HepG2 (cell line): Measurements from ENCODE around the gene PTPRD. TPM values are rescaled to one million over a fixed set of nuclear protein-coding genes. Genes with fewer than 3 reads are reported as not detected.

Source experiments
- ATAC-seq: fragments of 200-7000 bp; cut with Tn5 transposase; 3 replicates; pipeline ENCODE4 v1.9.1; 2020; ENCODE audit warnings: mild to moderate bottlenecking, moderate library complexity
- BruUV-seq: library from RNA; stranded (reverse); fragments of 400-500 nt; replicated peaks from 2 replicates; lab custom pipeline; 2021; lab: Mats Ljungman, UMichigan
- CTCF ChIA-PET: fragments of 300-600 bp; formaldehyde crosslinking; extraction: SDS; loops from one replicate; lab custom pipeline; 2021; ENCODE audit warnings: low total read pairs, inconsistent platforms, low intra/inter-chr PET ratio; lab: Yijun Ruan, JAX
- POLR2A ChIA-PET: fragments of 350-600 bp; sonication (Branson Sonifier 250); formaldehyde crosslinking; loops from one replicate; lab custom pipeline; 2020; ENCODE audit warnings: antibody characterized with exemption, inconsistent platforms; lab: Yijun Ruan, JAX
- DNase-seq: peaks from one replicate; pipeline ENCODE4 v3.0.0-alpha.2; 2015; ENCODE audit warnings: low spot score
- FAIRE-seq: peaks from 3 replicates; lab custom pipeline; 2011; peaks lifted over from hg19 to GRCh38; lab: Jason Lieb, UNC
- H2AFZ ChIP-seq: one replicate; pipeline ENCODE4 v1.6.1; 2011; ENCODE audit warnings: low read length, inconsistent platforms
- H3K27ac ChIP-seq: fragments of 300-600 bp; 3 replicates; pipeline ENCODE4 v1.8.0; 2011; ENCODE audit warnings: mixed run types, mild to moderate bottlenecking, mixed read lengths, low read length, inconsistent platforms; ENCODE audit not compliant: insufficient read depth; ENCODE audit errors: extremely low read length
- H3K27me3 ChIP-seq, 2 experiments: fragments of 200-600 bp in 1 of 2; 2 replicates in 1 of 2; 3 replicates in 1 of 2; pipeline versions ENCODE4 v1.6.0 to v1.8.0; 2011; ENCODE audit warnings: low read length in 2 of 2, mild to moderate bottlenecking in 2 of 2, moderate library complexity in 2 of 2, inconsistent platforms in 1 of 2; ENCODE audit not compliant: insufficient read depth in 2 of 2, control insufficient read depth in 1 of 2
- H3K36me3 ChIP-seq, 2 experiments: fragments of 200-600 bp in 1 of 2; replicated peaks in 1 of 2; 2 replicates in 1 of 2; 3 replicates in 1 of 2; pipeline versions ENCODE4 v1.5.1 to v1.8.0; 2011; ENCODE audit warnings: low read length in 2 of 2, inconsistent platforms in 1 of 2; ENCODE audit not compliant: insufficient read depth in 2 of 2, control insufficient read depth in 1 of 2
- H3K4me1 ChIP-seq: 2 replicates; pipeline ENCODE4 v1.5.1; 2012; ENCODE audit warnings: low read length, inconsistent platforms; ENCODE audit not compliant: insufficient read depth
- H3K4me2 ChIP-seq: 2 replicates; pipeline ENCODE4 v1.6.0; 2011; ENCODE audit warnings: low read depth, low read length, inconsistent platforms
- H3K4me3 ChIP-seq, 3 experiments: fragments of 200-600 bp in 1 of 3; sonication (generic), shearing (Covaris generic) in 1 of 3; replicated peaks in 1 of 3; 2 replicates each; pipeline ENCODE4 v1.5.1; 2011 to 2016; ENCODE audit warnings: low read length in 3 of 3, inconsistent platforms in 2 of 3, low read depth in 2 of 3, mild to moderate bottlenecking in 2 of 3, control low read depth in 1 of 3, mixed read lengths in 1 of 3; ENCODE audit not compliant: insufficient read depth in 1 of 3
- H3K79me2 ChIP-seq: one replicate; pipeline ENCODE4 v1.6.1; 2011; ENCODE audit warnings: low read length, inconsistent platforms; ENCODE audit not compliant: insufficient read depth
- H3K9ac ChIP-seq: 2 replicates; pipeline ENCODE4 v1.6.0; 2011; ENCODE audit warnings: mild to moderate bottlenecking, low read depth, low read length, inconsistent platforms; ENCODE audit not compliant: insufficient read depth
- H3K9me3 ChIP-seq: 2 replicates; pipeline ENCODE4 v1.5.1; 2012; ENCODE audit warnings: mild to moderate bottlenecking, low read length
- H4K20me1 ChIP-seq: 2 replicates; pipeline ENCODE4 v1.6.0; 2011; ENCODE audit warnings: inconsistent platforms, mild to moderate bottlenecking, low read length, moderate library complexity; ENCODE audit not compliant: insufficient read depth
- EED ChIP-seq: sonication (generic); formaldehyde crosslinking; IDR thresholded peaks from 2 replicates; pipeline ENCODE4 v1.5.0; 2020; ENCODE audit warnings: mild to moderate bottlenecking, missing genetic modification reagents
- ETV6 ChIP-seq: sonication (generic); formaldehyde crosslinking; conservative IDR thresholded peaks from 2 replicates; pipeline ENCODE4 v1.4.0; 2020; ENCODE audit warnings: missing genetic modification reagents
- HCFC1 ChIP-seq: fragments of 150-350 bp; IDR thresholded peaks from 2 replicates; pipeline ENCODE4 v1.6.1; 2014; ENCODE audit warnings: low read depth, low read length
- HHEX ChIP-seq: IDR thresholded peaks from 2 replicates; pipeline ENCODE4 v1.6.1; 2016; ENCODE audit warnings: control low read depth
- KLF13 ChIP-seq: sonication (generic); formaldehyde crosslinking; IDR thresholded peaks from 2 replicates; pipeline ENCODE4 v1.4.0; 2020; ENCODE audit warnings: mild to moderate bottlenecking, missing genetic modification reagents
- MXI1 ChIP-seq: IDR thresholded peaks from 3 replicates; pipeline ENCODE4 v1.6.1; 2012; ENCODE audit warnings: low read depth, low read length, inconsistent platforms, borderline replicate concordance
- SIX1 ChIP-seq: sonication (generic); formaldehyde crosslinking; IDR thresholded peaks from 2 replicates; pipeline ENCODE4 v1.4.0; 2020; ENCODE audit warnings: missing genetic modification reagents, borderline replicate concordance
- ZBTB20 ChIP-seq: sonication (generic); formaldehyde crosslinking; IDR thresholded peaks from 2 replicates; pipeline ENCODE4 v1.8.1; 2023; ENCODE audit warnings: missing genetic modification reagents, low read depth, mild to moderate bottlenecking, borderline replicate concordance
- ZNF510 ChIP-seq: sonication (generic); formaldehyde crosslinking; IDR thresholded peaks from 2 replicates; pipeline ENCODE4 v1.4.0; 2020; ENCODE audit warnings: low read depth, mild to moderate bottlenecking, missing genetic modification reagents
- WGBS: methylation state at CpG from one replicate; pipeline ENCODE4 v1.1.6; 2017; ENCODE audit warnings: low lambda C conversion rate; 5-methylcytosine and 5-hydroxymethylcytosine counted together
- in situ Hi-C: cut with HindIII; loops from 2 replicates; pipeline ENCODE4 v1.10.0; 2017; ENCODE audit warnings: low pct_unique_long_range_greater_than_20kb; ENCODE audit not compliant: extremely low pct_ligation_motif_present
- intact Hi-C: fragments of 100-400 bp; cut with micrococcal nuclease; formaldehyde crosslinking; loops from one replicate; pipeline ENCODE4 v1.10.0; 2022; ENCODE audit not compliant: unreplicated experiment
- polyA plus RNA-seq, 8 experiments: library from polyadenylated mRNA; depleted of rRNA in 3 of 8; stranded (reverse) in 7 of 8; unstranded in 1 of 8; fragments of >200 nt; fragmentation: Illumina TruSeq in 4 of 8; extraction: Trizol in 4 of 8; gene quantifications; 2 replicates each; pipeline versions ENCODE4 v1.2.1 to v1.2.3, GENCODE V29; 2011 to 2016; ENCODE audit warnings: low read depth in 4 of 8, missing spikeins in 1 of 8, mixed read lengths in 1 of 8; ENCODE audit not compliant: insufficient read depth in 1 of 8
- total RNA-seq, 5 experiments: library from RNA; depleted of rRNA; stranded (reverse); fragments of >200 nt; fragmentation: Illumina TruSeq; extraction: Trizol; gene quantifications; 2 replicates each; pipeline ENCODE4 v1.2.3, GENCODE V29; 2016; ENCODE audit warnings: low read depth in 1 of 5
- TF ChIP-seq, protein P1 (sequence below), 2 experiments: sonication (generic) in 1 of 2; formaldehyde crosslinking in 1 of 2; IDR thresholded peaks; 2 replicates each; pipeline versions ENCODE4 v1.4.0 to v1.6.1; 2018 to 2020; ENCODE audit warnings: missing genetic modification reagents in 2 of 2, borderline replicate concordance in 1 of 2, low read depth in 1 of 2, mild to moderate bottlenecking in 1 of 2, missing biosample characterization in 1 of 2
- TF ChIP-seq, protein P2 (sequence below): sonication (generic); formaldehyde crosslinking; IDR thresholded peaks from 2 replicates; pipeline ENCODE4 v1.4.0; 2020; ENCODE audit warnings: mild to moderate bottlenecking, missing genetic modification reagents
- TF ChIP-seq, protein P3 (sequence below): sonication (generic); formaldehyde crosslinking; IDR thresholded peaks from 2 replicates; pipeline ENCODE4 v1.8.1; 2022; ENCODE audit warnings: mild to moderate bottlenecking, missing genetic modification reagents
- TF ChIP-seq, protein P4 (sequence below): sonication (generic); formaldehyde crosslinking; IDR thresholded peaks from 2 replicates; pipeline ENCODE4 v1.4.0; 2020; ENCODE audit warnings: missing genetic modification reagents

The PTPRD gene
- total and polyA plus RNA-seq, 2 of the 13 experiments (the other 11 are each of a cell fraction or from before 2014, with no cell fraction given) = 0.05 TPM; not detected in 1

DNA sequence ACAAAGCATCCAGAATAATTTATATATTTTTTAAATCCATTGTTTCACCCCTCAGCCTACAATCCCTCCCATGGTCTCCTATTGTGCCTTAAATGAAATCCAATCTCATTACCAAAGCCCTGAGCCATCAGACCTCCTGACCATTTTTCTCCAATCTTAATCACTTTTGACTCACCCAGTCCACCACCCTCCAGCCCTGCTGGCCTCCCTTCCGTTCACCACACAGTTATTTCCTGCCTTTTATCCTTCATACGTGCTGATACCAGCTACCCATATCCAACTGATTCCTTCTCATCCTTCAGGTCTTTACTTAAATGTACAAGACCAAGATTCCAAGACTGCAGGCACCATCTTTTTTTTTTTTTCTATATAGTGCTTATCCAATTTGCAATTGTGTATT lies 1786.5 kb downstream of the PTPRD start (continued):
- TF ChIP-seq, protein P1, sequence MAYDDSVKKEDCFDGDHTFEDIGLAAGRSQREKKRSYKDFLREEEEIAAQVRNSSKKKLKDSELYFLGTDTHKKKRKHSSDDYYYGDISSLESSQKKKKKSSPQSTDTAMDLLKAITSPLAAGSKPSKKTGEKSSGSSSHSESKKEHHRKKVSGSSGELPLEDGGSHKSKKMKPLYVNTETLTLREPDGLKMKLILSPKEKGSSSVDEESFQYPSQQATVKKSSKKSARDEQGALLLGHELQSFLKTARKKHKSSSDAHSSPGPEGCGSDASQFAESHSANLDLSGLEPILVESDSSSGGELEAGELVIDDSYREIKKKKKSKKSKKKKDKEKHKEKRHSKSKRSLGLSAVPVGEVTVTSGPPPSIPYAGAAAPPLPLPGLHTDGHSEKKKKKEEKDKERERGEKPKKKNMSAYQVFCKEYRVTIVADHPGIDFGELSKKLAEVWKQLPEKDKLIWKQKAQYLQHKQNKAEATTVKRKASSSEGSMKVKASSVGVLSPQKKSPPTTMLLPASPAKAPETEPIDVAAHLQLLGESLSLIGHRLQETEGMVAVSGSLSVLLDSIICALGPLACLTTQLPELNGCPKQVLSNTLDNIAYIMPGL (CRISPR knock-in tag; IDR thresholded peaks at IDR 0.05; ENCODE audit: borderline replicate concordance in 1 of 2, low read depth in 1 of 2) = no peak
- no peak for TF ChIP-seq MXI1
- TF ChIP-seq HCFC1 = no peak
- TF ChIP-seq, protein P2, sequence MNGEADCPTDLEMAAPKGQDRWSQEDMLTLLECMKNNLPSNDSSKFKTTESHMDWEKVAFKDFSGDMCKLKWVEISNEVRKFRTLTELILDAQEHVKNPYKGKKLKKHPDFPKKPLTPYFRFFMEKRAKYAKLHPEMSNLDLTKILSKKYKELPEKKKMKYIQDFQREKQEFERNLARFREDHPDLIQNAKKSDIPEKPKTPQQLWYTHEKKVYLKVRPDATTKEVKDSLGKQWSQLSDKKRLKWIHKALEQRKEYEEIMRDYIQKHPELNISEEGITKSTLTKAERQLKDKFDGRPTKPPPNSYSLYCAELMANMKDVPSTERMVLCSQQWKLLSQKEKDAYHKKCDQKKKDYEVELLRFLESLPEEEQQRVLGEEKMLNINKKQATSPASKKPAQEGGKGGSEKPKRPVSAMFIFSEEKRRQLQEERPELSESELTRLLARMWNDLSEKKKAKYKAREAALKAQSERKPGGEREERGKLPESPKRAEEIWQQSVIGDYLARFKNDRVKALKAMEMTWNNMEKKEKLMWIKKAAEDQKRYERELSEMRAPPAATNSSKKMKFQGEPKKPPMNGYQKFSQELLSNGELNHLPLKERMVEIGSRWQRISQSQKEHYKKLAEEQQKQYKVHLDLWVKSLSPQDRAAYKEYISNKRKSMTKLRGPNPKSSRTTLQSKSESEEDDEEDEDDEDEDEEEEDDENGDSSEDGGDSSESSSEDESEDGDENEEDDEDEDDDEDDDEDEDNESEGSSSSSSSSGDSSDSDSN (CRISPR knock-in tag) = no peak
- TF ChIP-seq KLF13 = no peak

DNA sequence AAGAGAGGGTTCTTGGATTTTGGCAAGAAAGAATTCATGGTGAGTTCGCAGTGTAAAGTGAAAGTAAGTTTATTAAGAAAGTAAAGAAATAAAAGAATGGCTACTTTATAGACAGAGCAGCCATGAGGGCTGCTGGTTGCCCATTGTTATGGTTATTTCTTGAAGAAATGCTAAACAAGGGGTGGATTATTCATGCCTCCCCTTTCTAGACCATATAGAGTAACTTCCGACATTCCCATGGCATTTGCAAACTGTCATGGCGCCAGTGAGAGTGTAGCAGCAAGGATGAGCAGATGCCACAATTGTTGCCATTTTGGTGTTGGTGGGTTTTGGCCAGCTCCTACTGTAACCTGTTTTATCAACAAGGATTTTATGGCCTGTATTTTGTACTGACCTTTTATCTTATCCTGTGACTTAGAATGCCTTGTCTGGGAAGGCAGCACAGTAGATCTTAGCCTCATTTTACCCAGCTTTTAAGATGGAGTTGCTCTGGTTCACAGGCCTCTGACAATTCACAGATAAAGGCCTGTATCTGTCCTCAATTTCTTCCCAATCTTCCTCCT lies 1787.1 kb downstream of the PTPRD start:
- H3K4me1 ChIP-seq = peaks cover 14% of the 10 kb centered on the region
- no peaks in the 10 kb centered on the region for H3K79me2 ChIP-seq
- 1% methylated on average over 3 of the region's 3 CpGs for WGBS
- TF ChIP-seq SIX1 (CRISPR knock-in tag) (no peak), ETV6 (CRISPR knock-in tag) (no peak), ZNF510 (CRISPR knock-in tag) (no peak), ZBTB20 (CRISPR knock-in tag) (no peak), EED (no peak), HHEX (CRISPR knock-in tag) (no peak)
- TF ChIP-seq, protein P3, sequence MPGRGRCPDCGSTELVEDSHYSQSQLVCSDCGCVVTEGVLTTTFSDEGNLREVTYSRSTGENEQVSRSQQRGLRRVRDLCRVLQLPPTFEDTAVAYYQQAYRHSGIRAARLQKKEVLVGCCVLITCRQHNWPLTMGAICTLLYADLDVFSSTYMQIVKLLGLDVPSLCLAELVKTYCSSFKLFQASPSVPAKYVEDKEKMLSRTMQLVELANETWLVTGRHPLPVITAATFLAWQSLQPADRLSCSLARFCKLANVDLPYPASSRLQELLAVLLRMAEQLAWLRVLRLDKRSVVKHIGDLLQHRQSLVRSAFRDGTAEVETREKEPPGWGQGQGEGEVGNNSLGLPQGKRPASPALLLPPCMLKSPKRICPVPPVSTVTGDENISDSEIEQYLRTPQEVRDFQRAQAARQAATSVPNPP (CRISPR knock-in tag) = no peak
- TF ChIP-seq, protein P4, sequence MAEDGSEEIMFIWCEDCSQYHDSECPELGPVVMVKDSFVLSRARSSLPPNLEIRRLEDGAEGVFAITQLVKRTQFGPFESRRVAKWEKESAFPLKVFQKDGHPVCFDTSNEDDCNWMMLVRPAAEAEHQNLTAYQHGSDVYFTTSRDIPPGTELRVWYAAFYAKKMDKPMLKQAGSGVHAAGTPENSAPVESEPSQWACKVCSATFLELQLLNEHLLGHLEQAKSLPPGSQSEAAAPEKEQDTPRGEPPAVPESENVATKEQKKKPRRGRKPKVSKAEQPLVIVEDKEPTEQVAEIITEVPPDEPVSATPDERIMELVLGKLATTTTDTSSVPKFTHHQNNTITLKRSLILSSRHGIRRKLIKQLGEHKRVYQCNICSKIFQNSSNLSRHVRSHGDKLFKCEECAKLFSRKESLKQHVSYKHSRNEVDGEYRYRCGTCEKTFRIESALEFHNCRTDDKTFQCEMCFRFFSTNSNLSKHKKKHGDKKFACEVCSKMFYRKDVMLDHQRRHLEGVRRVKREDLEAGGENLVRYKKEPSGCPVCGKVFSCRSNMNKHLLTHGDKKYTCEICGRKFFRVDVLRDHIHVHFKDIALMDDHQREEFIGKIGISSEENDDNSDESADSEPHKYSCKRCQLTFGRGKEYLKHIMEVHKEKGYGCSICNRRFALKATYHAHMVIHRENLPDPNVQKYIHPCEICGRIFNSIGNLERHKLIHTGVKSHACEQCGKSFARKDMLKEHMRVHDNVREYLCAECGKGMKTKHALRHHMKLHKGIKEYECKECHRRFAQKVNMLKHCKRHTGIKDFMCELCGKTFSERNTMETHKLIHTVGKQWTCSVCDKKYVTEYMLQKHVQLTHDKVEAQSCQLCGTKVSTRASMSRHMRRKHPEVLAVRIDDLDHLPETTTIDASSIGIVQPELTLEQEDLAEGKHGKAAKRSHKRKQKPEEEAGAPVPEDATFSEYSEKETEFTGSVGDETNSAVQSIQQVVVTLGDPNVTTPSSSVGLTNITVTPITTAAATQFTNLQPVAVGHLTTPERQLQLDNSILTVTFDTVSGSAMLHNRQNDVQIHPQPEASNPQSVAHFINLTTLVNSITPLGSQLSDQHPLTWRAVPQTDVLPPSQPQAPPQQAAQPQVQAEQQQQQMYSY (CRISPR knock-in tag) = no peak

More for the DNA sequence above, 1787.1 kb downstream of the PTPRD start:
- no peak overlapping the region for H3K4me3 ChIP-seq
- no peak overlapping the region for H3K4me2 ChIP-seq
- no peak overlapping the region for H3K9ac ChIP-seq
- no peaks in the 10 kb centered on the region for H3K36me3 ChIP-seq
- no peak for ATAC-seq
- no peaks in the 10 kb centered on the region for H3K9me3 ChIP-seq
- no peak for DNase-seq
- in situ Hi-C loops = no loop called here
- no peaks in the 10 kb centered on the region for H4K20me1 ChIP-seq
- no peaks in the 10 kb centered on the region for H3K27me3 ChIP-seq
- FAIRE-seq = no peak
- BruUV-seq = no TSS peak
- ChIA-PET CTCF (no interaction called here), POLR2A (no interaction called here)
- H2AFZ ChIP-seq = no peak overlapping the region
- intact Hi-C loops = loop anchor here (10.0 kb wide), 1 partner anchor 61 kb away; no protein-coding TSS in a partner anchor
- no peak overlapping the region for H3K27ac ChIP-seq
